DND-41 (cell line): Measurements from ENCODE around the gene SMURF1.

ENCODE experiments used
- ATAC-seq: fragments of 200-7000 bp; cut with Tn5 transposase; 3 replicates; pipeline ENCODE4 v1.9.1; 2021; ENCODE audit warnings: low read depth; ENCODE audit not compliant: insufficient read depth
- DNase-seq: peaks from one replicate; pipeline ENCODE4 v3.0.0-alpha.2; 2020
- H2AFZ ChIP-seq: 2 replicates; pipeline ENCODE4 v1.6.0; 2012; ENCODE audit warnings: low read depth, low read length
- H3K27ac ChIP-seq: 2 replicates; pipeline ENCODE4 v1.5.1; 2012; ENCODE audit warnings: low read length, inconsistent platforms
- H3K27me3 ChIP-seq: fragments of 200-600 bp; sonication (generic); 2 replicates; pipeline ENCODE4 v1.6.0; 2012; ENCODE audit warnings: low read length, mild to moderate bottlenecking, inconsistent platforms; ENCODE audit not compliant: insufficient read depth, poor library complexity
- H3K36me3 ChIP-seq: 2 replicates; pipeline ENCODE4 v1.5.1; 2012; ENCODE audit warnings: low read length, inconsistent platforms; ENCODE audit not compliant: insufficient read depth
- H3K4me1 ChIP-seq: 2 replicates; pipeline ENCODE4 v1.5.1; 2012; ENCODE audit warnings: mild to moderate bottlenecking, low read length; ENCODE audit not compliant: insufficient read depth
- H3K4me2 ChIP-seq: 2 replicates; pipeline ENCODE4 v1.6.0; 2012; ENCODE audit warnings: mild to moderate bottlenecking, moderate library complexity, low read length, inconsistent platforms; ENCODE audit not compliant: insufficient read depth
- H3K4me3 ChIP-seq, 2 experiments: fragments of 200-600 bp in 1 of 2; shearing (Covaris generic) in 1 of 2; 2 replicates each; pipeline ENCODE4 v1.5.1; 2012 to 2016; ENCODE audit warnings: inconsistent platforms in 2 of 2, low read length in 2 of 2, mild to moderate bottlenecking in 2 of 2, low read depth in 1 of 2, moderate library complexity in 1 of 2
- H3K79me2 ChIP-seq: 2 replicates; pipeline ENCODE4 v1.6.0; 2012; ENCODE audit warnings: low read length, inconsistent platforms; ENCODE audit not compliant: insufficient read depth
- H3K9ac ChIP-seq: 2 replicates; pipeline ENCODE4 v1.6.0; 2012; ENCODE audit warnings: low read depth, mild to moderate bottlenecking, inconsistent platforms, low read length, moderate library complexity
- H3K9me3 ChIP-seq: 2 replicates; pipeline ENCODE4 v1.5.1; 2012; ENCODE audit warnings: low read length, moderate library complexity, mild to moderate bottlenecking, inconsistent platforms; ENCODE audit not compliant: insufficient read depth, severe bottlenecking
- H4K20me1 ChIP-seq: 2 replicates; pipeline ENCODE4 v1.6.0; 2012; ENCODE audit warnings: low read length; ENCODE audit not compliant: insufficient read depth
- EZH2 ChIP-seq: IDR thresholded peaks from 3 replicates; pipeline ENCODE4 v1.6.1; 2012; ENCODE audit warnings: borderline replicate concordance, low read depth, mild to moderate bottlenecking, moderate library complexity, low read length, inconsistent platforms; ENCODE audit not compliant: severe bottlenecking
- TF ChIP-seq, protein P1 (sequence below): IDR thresholded peaks from 2 replicates; pipeline ENCODE4 v1.5.1; 2012; ENCODE audit warnings: borderline replicate concordance, low read length, moderate library complexity, mild to moderate bottlenecking; ENCODE audit not compliant: poor library complexity, severe bottlenecking; ENCODE audit errors: extremely low read depth

Gene SMURF1

GRCh38 chr7:99073839-99074446, 70.0 kb downstream of the SMURF1 start:
- peaks cover 50% of the 10 kb centered on the region for H4K20me1 ChIP-seq
- H3K36me3 ChIP-seq, result peaks cover 3% of the 10 kb centered on the region; the same call in 1 of the 2 replicates
- ATAC-seq (no peak), DNase-seq (no peak)
- no peaks in the 10 kb centered on the region for H3K9me3 ChIP-seq
- no peak overlapping the region for H3K27ac ChIP-seq
- H2AFZ ChIP-seq, result no peak overlapping the region
- no peaks in the 10 kb centered on the region for H3K27me3 ChIP-seq
- no peak overlapping the region for H3K4me2 ChIP-seq
- peaks cover 86% of the 10 kb centered on the region for H3K79me2 ChIP-seq
- H3K4me3 ChIP-seq, result no peak overlapping the region
- H3K9ac ChIP-seq, result no peak overlapping the region
- TF ChIP-seq, protein P1, sequence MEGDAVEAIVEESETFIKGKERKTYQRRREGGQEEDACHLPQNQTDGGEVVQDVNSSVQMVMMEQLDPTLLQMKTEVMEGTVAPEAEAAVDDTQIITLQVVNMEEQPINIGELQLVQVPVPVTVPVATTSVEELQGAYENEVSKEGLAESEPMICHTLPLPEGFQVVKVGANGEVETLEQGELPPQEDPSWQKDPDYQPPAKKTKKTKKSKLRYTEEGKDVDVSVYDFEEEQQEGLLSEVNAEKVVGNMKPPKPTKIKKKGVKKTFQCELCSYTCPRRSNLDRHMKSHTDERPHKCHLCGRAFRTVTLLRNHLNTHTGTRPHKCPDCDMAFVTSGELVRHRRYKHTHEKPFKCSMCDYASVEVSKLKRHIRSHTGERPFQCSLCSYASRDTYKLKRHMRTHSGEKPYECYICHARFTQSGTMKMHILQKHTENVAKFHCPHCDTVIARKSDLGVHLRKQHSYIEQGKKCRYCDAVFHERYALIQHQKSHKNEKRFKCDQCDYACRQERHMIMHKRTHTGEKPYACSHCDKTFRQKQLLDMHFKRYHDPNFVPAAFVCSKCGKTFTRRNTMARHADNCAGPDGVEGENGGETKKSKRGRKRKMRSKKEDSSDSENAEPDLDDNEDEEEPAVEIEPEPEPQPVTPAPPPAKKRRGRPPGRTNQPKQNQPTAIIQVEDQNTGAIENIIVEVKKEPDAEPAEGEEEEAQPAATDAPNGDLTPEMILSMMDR, result no peak
- TF ChIP-seq EZH2, result no peak
- H3K4me1 ChIP-seq, result no peaks in the 10 kb centered on the region

DNA sequence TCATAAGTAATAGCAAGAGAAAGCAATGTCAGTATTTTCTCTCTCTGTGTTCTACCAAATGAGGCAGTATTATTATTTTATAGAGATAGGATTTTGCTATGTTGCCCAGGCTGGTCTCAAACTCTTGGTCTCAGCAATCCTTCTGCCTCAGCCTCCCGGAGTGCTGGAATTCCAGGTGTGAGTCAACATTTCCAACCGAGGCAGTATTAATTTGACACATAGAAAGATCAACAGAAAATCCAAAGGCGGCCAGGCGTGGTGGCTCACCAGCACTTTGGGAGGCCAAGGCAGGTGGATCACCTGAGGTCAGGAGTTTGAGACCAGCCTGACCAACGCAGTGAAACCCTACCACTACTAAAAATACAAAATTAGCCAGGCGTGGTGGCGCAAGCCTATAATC, 71.8 kb downstream of the SMURF1 start:
- H3K9ac ChIP-seq, result no peak overlapping the region
- peaks cover 48% of the 10 kb centered on the region; the same call in 1 of the 2 replicates for H4K20me1 ChIP-seq
- peaks cover 91% of the 10 kb centered on the region for H3K79me2 ChIP-seq
- H3K4me3 ChIP-seq, result no peak overlapping the region
- ATAC-seq (no peak), DNase-seq (no peak)
- TF ChIP-seq EZH2, result no peak
- TF ChIP-seq, protein P1, result no peak
- H3K4me1 ChIP-seq, result no peaks in the 10 kb centered on the region
- no peaks in the 10 kb centered on the region for H3K27me3 ChIP-seq
- H3K4me2 ChIP-seq, result no peak overlapping the region
- H3K9me3 ChIP-seq, result no peaks in the 10 kb centered on the region
- peaks cover 3% of the 10 kb centered on the region; the same call in 1 of the 2 replicates for H3K36me3 ChIP-seq
- H2AFZ ChIP-seq, result no peak overlapping the region
- H3K27ac ChIP-seq, result no peak overlapping the region

- no peak overlapping the region for H2AFZ ChIP-seq
These were observed 73.5 kb downstream of the SMURF1 start for GRCh38 chr7:99070361-99070760.

More at GRCh38 chr7:99070361-99070760, 73.5 kb downstream of the SMURF1 start:
- H3K27ac ChIP-seq, result no peak overlapping the region
- no peaks in the 10 kb centered on the region for H3K27me3 ChIP-seq
- TF ChIP-seq, protein P1, result no peak
- no peak for TF ChIP-seq EZH2
- peaks cover 91% of the 10 kb centered on the region for H3K79me2 ChIP-seq
- no peak overlapping the region for H3K4me3 ChIP-seq
- DNase-seq (no peak), ATAC-seq (no peak)
- H3K4me1 ChIP-seq, result no peaks in the 10 kb centered on the region
- no peak overlapping the region for H3K4me2 ChIP-seq
- H3K9me3 ChIP-seq, result no peaks in the 10 kb centered on the region
- no peaks in the 10 kb centered on the region for H3K36me3 ChIP-seq
- H4K20me1 ChIP-seq, result peaks cover 44% of the 10 kb centered on the region; the same call in 1 of the 2 replicates
- H3K9ac ChIP-seq, result no peak overlapping the region
